Panc1 (cell line): Measurements from ENCODE around the gene UBR3. TPM values are rescaled to one million over a fixed set of nuclear protein-coding genes. Genes with fewer than 3 reads are reported as not detected.

ENCODE experiments used
- ATAC-seq: fragments of 200-7000 bp; cut with Tn5 transposase; 2 replicates; pipeline ENCODE4 v1.9.1; 2020; ENCODE audit warnings: mild to moderate bottlenecking, moderate library complexity
- BruUV-seq: library from RNA; stranded (reverse); fragments of 400-500 nt; replicated peaks from 2 replicates; lab custom pipeline; 2021; lab: Mats Ljungman, UMichigan
- CTCF ChIA-PET: fragments of 300-600 bp; sonication (Branson Sonifier 250); formaldehyde crosslinking; loops from one replicate; lab custom pipeline; 2022; ENCODE audit warnings: antibody characterized with exemption; lab: Charles Lee
- POLR2A ChIA-PET: fragments of 300-600 bp; sonication (Branson Sonifier 250); formaldehyde crosslinking; loops from one replicate; lab custom pipeline; 2022; ENCODE audit warnings: antibody characterized with exemption; lab: Charles Lee
- DNase-seq: peaks from one replicate; pipeline ENCODE4 v3.0.0-alpha.2; 2010; ENCODE audit warnings: low read depth, low spot score
- H3K27ac ChIP-seq: 2 replicates; pipeline ENCODE4 v1.5.1; 2011; ENCODE audit warnings: mild to moderate bottlenecking, low read length, inconsistent platforms
- H3K27me3 ChIP-seq: fragments of 200-500 bp; sonication (Bioruptor generic); 2 replicates; pipeline ENCODE4 v1.6.0; 2014; ENCODE audit warnings: low read length, inconsistent platforms; ENCODE audit not compliant: control insufficient read depth, insufficient read depth
- H3K36me3 ChIP-seq: fragments of 200-500 bp; sonication (Bioruptor generic); 2 replicates; pipeline ENCODE4 v1.5.1; 2014; ENCODE audit warnings: inconsistent platforms, mild to moderate bottlenecking, low read length, moderate library complexity; ENCODE audit not compliant: control insufficient read depth, insufficient read depth
- H3K4me1 ChIP-seq: 2 replicates; pipeline ENCODE4 v1.5.1; 2011; ENCODE audit warnings: inconsistent platforms, mild to moderate bottlenecking, low read length, moderate library complexity; ENCODE audit not compliant: control insufficient read depth, insufficient read depth
- H3K4me3 ChIP-seq, 2 experiments: 2 replicates each; pipeline ENCODE4 v1.5.1; 2011 to 2012; ENCODE audit warnings: low read depth in 2 of 2, low read length in 2 of 2, mild to moderate bottlenecking in 2 of 2, inconsistent platforms in 1 of 2, moderate library complexity in 1 of 2
- H3K9me3 ChIP-seq: fragments of 200-500 bp; sonication (Bioruptor generic); 2 replicates; pipeline ENCODE4 v1.5.1; 2014; ENCODE audit warnings: low read depth, mild to moderate bottlenecking, inconsistent platforms, low read length, moderate library complexity; ENCODE audit not compliant: control insufficient read depth, insufficient read depth
- POLR2AphosphoS5 ChIP-seq: IDR thresholded peaks from 2 replicates; pipeline ENCODE4 v1.6.1; 2012; ENCODE audit warnings: mild to moderate bottlenecking, low read depth, low read length, moderate library complexity
- SIN3A ChIP-seq: IDR thresholded peaks from 2 replicates; pipeline ENCODE4 v1.6.1; 2012; ENCODE audit warnings: low read depth, mild to moderate bottlenecking, low read length, moderate library complexity, borderline replicate concordance; ENCODE audit not compliant: insufficient read depth
- TCF7L2 ChIP-seq: IDR thresholded peaks from 2 replicates; pipeline ENCODE4 v1.6.1; 2011; ENCODE audit warnings: mild to moderate bottlenecking, low read depth, low read length, inconsistent platforms
- in situ Hi-C: cut with HindIII; loops from 2 replicates; pipeline ENCODE4 v1.10.0; 2016; ENCODE audit warnings: low sequenced_read_pairs, low pct_unique_long_range_greater_than_20kb
- intact Hi-C: fragments of 100-400 bp; cut with micrococcal nuclease; formaldehyde crosslinking; loops from one replicate; pipeline ENCODE4 v1.10.0; 2022; ENCODE audit not compliant: unreplicated experiment
- total RNA-seq: library from RNA; stranded (reverse); gene quantifications from one replicate; pipeline ENCODE4 v1.2.1, GENCODE V29; 2021; ENCODE audit not compliant: unreplicated experiment
- TF ChIP-seq, protein P1 (sequence below): fragments of 450-650 bp; IDR thresholded peaks from 2 replicates; pipeline ENCODE4 v1.5.1; 2017; ENCODE audit warnings: mild to moderate bottlenecking
- TF ChIP-seq, protein P2 (sequence below), 2 experiments: IDR thresholded peaks; 2 replicates each; pipeline ENCODE4 v1.6.1; 2011 to 2012; ENCODE audit warnings: low read depth in 2 of 2, control low read depth in 1 of 2, low read length in 1 of 2, mild to moderate bottlenecking in 1 of 2, moderate library complexity in 1 of 2; ENCODE audit not compliant: insufficient read depth in 1 of 2

The UBR3 gene
- total RNA-seq, 1 experiment from 2014 or later = 27.9 TPM

- no peak for ATAC-seq
- TF ChIP-seq SIN3A (no peak), POLR2AphosphoS5 (no peak), TCF7L2 (no peak)
- TF ChIP-seq, protein P1, sequence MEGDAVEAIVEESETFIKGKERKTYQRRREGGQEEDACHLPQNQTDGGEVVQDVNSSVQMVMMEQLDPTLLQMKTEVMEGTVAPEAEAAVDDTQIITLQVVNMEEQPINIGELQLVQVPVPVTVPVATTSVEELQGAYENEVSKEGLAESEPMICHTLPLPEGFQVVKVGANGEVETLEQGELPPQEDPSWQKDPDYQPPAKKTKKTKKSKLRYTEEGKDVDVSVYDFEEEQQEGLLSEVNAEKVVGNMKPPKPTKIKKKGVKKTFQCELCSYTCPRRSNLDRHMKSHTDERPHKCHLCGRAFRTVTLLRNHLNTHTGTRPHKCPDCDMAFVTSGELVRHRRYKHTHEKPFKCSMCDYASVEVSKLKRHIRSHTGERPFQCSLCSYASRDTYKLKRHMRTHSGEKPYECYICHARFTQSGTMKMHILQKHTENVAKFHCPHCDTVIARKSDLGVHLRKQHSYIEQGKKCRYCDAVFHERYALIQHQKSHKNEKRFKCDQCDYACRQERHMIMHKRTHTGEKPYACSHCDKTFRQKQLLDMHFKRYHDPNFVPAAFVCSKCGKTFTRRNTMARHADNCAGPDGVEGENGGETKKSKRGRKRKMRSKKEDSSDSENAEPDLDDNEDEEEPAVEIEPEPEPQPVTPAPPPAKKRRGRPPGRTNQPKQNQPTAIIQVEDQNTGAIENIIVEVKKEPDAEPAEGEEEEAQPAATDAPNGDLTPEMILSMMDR = no peak
- TF ChIP-seq, protein P2, sequence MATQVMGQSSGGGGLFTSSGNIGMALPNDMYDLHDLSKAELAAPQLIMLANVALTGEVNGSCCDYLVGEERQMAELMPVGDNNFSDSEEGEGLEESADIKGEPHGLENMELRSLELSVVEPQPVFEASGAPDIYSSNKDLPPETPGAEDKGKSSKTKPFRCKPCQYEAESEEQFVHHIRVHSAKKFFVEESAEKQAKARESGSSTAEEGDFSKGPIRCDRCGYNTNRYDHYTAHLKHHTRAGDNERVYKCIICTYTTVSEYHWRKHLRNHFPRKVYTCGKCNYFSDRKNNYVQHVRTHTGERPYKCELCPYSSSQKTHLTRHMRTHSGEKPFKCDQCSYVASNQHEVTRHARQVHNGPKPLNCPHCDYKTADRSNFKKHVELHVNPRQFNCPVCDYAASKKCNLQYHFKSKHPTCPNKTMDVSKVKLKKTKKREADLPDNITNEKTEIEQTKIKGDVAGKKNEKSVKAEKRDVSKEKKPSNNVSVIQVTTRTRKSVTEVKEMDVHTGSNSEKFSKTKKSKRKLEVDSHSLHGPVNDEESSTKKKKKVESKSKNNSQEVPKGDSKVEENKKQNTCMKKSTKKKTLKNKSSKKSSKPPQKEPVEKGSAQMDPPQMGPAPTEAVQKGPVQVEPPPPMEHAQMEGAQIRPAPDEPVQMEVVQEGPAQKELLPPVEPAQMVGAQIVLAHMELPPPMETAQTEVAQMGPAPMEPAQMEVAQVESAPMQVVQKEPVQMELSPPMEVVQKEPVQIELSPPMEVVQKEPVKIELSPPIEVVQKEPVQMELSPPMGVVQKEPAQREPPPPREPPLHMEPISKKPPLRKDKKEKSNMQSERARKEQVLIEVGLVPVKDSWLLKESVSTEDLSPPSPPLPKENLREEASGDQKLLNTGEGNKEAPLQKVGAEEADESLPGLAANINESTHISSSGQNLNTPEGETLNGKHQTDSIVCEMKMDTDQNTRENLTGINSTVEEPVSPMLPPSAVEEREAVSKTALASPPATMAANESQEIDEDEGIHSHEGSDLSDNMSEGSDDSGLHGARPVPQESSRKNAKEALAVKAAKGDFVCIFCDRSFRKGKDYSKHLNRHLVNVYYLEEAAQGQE (IDR thresholded peaks at IDR 0.05; ENCODE audit: insufficient read depth in 1 of 2, low read depth in 2 of 2, low read length in 1 of 2) = no peak
- ChIA-PET CTCF (no interaction called here), POLR2A (no interaction called here)
- Histone ChIP-seq H3K27me3 (no peaks in the 10 kb centered on the region), H3K36me3 (no peaks in the 10 kb centered on the region), H3K4me1 (no peaks in the 10 kb centered on the region), H3K9me3 (no peaks in the 10 kb centered on the region), H3K27ac (no peak overlapping the region), H3K4me3 (no peak overlapping the region)
- no TSS peak for BruUV-seq
- intact Hi-C loops (no loop called here), in situ Hi-C loops (no loop called here)
- DNase-seq = no peak
These were observed 83.9 kb downstream of the UBR3 start for GRCh38 chr2:169911119-169911518.

GRCh38 chr2:169916623-169917022 lies 89.4 kb downstream of the UBR3 start:
- H3K4me3 ChIP-seq = no peak overlapping the region
- CTCF ChIA-PET = no interaction called here
- ATAC-seq = no peak

More at GRCh38 chr2:169916623-169917022, 89.4 kb downstream of the UBR3 start:
- H3K9me3 ChIP-seq = no peaks in the 10 kb centered on the region
- H3K27me3 ChIP-seq = no peaks in the 10 kb centered on the region
- intact Hi-C loops (no loop called here), in situ Hi-C loops (no loop called here)
- H3K27ac ChIP-seq = no peak overlapping the region
- no peaks in the 10 kb centered on the region for H3K36me3 ChIP-seq
- TF ChIP-seq, protein P1 = no peak
- TF ChIP-seq POLR2AphosphoS5 (no peak), SIN3A (no peak), TCF7L2 (no peak)
- TF ChIP-seq, protein P2 (IDR thresholded peaks at IDR 0.05; ENCODE audit: insufficient read depth in 1 of 2, low read depth in 2 of 2, low read length in 1 of 2) = no peak
- POLR2A ChIA-PET = no interaction called here
- BruUV-seq = no TSS peak
- DNase-seq = no peak
- no peaks in the 10 kb centered on the region for H3K4me1 ChIP-seq
